GM12872 (cell line): ENCODE data around the gene TAS1R3.

Experiments used
- TF ChIP-seq, protein P1 (sequence below): IDR thresholded peaks from 3 replicates; pipeline ENCODE4 v1.5.1; 2011; ENCODE audit warnings: low read depth, mild to moderate bottlenecking, low read length, moderate library complexity; ENCODE audit not compliant: insufficient read depth

TAS1R3 gene

DNA sequence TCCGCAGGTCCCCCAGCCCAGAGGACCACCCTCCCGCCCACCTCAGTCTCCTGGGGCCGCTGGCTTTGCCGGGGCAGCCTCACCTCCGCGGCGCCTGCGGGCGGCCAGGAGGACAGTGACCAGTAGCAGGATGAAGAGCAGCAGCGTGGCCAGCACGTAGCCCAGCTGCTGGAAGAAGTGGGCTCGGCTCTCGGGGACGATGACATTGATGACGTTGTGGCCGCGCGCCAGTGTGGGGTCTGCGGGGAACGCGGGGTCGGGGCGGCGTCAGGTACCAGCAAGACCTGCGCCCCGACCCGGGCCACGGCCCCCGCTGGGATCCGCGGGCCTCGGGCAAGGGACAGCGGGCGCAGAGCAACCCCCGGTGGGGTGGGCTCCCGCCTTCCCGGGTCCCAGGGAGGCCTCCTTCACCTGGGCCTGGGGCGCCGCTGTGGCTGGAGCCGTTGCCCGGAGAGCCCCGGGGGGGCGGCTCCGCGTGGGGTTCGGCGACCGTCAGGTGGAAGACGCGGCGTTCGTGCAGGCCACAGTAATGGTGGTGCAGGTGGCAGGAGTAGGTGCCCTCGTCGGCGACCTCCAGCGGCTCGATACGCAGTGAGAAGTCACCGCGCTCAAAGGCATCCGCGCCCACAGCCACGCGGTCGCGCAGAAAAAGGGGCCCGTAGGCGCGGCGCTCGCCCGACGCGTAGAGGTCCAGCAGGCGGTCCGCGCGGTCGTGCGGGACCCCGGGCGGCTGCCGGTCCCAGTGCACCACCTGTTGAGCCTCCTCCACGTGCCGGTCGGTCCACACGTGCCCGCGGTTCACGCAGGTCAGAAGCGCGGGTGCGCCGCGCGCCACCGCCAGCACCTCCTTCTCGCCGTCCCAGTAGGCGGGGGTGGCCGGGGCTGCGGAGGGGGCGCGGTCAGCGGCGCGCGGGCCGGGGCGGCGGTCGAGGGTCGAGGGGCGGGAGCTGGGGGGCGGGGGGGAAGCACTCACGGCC, 23.5 kb downstream of the TAS1R3 start:
- TF ChIP-seq, protein P1, sequence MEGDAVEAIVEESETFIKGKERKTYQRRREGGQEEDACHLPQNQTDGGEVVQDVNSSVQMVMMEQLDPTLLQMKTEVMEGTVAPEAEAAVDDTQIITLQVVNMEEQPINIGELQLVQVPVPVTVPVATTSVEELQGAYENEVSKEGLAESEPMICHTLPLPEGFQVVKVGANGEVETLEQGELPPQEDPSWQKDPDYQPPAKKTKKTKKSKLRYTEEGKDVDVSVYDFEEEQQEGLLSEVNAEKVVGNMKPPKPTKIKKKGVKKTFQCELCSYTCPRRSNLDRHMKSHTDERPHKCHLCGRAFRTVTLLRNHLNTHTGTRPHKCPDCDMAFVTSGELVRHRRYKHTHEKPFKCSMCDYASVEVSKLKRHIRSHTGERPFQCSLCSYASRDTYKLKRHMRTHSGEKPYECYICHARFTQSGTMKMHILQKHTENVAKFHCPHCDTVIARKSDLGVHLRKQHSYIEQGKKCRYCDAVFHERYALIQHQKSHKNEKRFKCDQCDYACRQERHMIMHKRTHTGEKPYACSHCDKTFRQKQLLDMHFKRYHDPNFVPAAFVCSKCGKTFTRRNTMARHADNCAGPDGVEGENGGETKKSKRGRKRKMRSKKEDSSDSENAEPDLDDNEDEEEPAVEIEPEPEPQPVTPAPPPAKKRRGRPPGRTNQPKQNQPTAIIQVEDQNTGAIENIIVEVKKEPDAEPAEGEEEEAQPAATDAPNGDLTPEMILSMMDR, result no peak

DNA sequence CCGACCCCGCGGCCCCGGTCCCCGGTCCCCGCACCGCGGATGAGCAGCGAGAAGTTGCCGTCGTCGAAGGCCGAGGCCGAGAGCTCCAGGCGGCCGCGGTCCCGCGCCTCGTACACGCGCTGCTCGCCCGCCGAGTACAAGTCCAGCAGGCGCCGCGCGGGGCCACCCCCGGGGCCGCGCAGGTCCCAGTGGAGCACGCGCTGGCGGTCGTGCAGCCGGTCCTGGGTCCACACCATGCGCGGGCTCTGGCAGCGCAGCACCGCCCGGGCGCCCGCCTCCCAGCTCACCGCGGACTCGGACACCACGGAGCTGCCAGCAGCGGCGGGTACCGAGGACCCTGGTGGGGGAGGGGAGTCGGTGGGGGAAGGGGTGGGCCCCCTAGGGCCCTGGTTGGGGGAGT, 24.3 kb downstream of the TAS1R3 start:
- TF ChIP-seq, protein P1, result no peak

DNA sequence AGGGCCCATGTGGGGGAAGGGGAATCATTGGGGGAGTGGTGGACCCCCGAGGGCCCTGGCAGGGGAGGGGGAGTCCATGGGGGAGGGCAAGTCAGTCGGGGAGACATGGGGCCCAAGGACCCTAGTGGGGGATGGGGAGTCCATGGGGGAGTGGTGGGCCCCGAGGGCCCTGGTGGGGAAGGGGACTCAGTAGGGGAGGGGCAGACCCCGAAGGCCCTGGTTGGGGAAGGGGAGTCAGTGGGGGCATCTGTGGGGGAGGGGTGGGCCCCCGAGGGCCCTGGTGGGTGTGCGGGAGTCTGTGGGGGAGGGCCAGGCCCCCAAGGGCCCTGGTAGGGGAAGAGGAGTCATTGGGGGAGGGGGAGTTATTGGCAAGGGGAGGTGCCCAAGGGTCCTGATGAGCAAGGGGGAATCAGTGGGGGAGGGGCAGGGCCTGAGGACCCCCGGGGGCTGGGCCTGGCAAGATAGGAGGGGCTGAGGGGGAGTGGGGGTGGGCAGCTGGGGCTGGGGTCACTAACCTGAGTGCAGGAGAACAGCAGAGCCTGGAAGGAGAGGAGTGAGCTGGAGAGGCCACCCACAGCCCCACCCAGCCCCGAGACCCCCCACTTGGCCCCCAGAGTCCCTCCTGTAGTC, 25.2 kb downstream of the TAS1R3 start:
- TF ChIP-seq, protein P1, result no peak

DNA sequence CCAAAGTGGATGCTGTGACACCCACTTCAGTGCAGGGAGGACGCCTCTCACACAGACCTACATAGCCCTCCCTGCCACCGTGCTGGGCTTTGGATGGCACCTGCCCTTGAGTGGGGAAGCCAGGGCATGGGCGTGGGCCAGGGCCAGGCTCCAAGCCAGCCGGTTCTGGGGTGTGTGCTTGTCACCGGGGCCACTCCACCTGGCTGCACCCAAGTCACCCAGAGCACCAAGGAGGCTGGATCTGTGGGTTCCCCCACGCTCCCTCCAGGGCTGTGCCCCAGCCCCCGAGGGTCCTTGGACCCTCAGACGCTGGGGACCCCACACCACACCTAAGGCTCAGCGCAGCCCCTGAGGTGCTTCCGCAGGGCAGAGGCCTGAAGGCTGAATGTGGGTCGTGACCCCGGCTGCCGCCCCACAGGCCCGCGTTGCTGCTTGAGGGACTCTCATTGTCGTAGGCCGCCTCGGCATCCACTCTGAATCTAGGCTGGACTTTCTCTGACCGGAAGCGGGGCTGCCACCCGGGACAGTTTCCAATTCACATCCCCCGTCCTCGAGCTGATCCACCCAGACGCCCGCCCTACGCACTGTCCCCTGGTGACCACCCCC, 25.8 kb downstream of the TAS1R3 start:
- TF ChIP-seq, protein P1, result no peak

DNA sequence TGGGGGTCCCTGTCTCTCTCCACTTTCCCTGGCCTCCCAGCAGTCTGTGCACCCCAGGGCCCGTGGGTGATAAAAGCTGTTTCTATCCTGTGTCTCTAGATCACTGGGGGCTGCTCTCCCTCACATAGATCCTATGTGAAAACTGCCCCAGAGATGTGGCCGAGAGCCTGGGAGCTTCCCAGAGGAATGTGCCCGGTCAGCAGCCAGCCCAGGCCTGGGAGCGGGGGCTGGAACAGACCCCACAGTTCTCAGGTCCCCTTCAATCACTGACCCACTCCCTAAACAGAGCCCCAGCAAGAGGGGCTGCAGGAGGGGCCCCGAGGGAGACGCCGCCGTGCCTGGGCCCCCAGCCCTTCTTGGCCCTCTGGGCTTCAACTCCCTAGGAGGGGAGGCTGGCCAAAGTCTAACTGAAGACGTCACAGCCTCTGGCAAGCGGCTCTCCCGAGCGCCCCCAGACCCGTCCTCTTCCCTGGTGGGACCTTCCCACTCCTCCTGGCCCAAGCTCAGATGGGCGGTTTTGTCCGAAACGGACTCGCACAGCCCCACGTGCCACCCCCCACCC, 26.9 kb downstream of the TAS1R3 start:
- TF ChIP-seq, protein P1, result no peak

DNA sequence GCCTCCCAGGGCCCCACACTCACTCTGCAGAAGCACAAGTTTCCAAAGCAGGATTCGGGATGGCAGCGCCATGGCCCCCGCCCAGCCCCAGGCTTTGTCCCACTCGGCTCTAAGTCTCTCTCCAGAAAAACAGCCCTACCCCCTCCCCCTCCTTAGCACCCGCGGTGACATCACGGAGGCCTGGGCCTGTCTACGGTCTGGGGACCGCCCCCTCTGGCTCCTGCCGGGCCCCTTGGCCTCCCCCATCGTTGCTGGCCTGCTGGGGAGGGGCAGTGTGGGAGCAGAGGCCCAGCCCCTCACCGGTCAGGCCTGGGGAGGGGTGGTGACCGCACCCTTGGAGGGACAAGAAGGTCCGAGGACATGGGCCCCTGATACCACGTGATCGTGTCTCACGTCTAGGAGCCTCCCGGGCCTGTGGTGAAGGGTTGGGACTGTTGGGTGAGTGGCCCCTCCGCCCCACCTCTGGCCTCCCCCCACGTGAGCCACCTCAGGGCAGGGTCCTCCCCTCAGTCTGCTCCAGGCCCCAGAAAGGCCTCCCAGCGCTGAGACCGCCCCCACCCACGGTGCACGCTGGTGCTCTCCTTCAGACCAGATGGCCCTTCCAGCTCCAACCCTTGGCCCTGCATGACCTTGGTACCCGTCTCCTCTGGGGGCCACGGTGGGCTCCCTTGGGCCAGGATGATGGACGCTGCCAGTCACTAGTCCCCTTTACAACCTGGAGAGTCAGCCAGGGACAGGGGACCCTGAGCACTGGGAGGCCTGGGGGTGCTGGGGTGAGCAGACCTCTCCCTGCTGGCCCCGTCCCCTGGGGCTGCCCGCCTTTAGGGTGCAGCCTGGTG, 27.6 kb downstream of the TAS1R3 start, which contains the start of gene MXRA8:
MXRA8 (minus strand) TSS at position 123 of the 839 bp plus-strand sequence; CDS start at position 72, 51 bp downstream.
- TF ChIP-seq, protein P1, result no peak
